ENCODE measurements around the gene BRF1.
A peak's percentile ranks its signal among the peaks of the same experiment; 100 is the strongest.

The BRF1 gene

GRCh38 chr14:105168496-105168978 lies 132.3 kb downstream of the BRF1 start, which contains the start of gene JAG2:
JAG2 (minus strand) TSS chr14:105168776; CDS start chr14:105168420, 356 bp downstream.
- peak; percentile 67 for DNase-seq

DNA sequence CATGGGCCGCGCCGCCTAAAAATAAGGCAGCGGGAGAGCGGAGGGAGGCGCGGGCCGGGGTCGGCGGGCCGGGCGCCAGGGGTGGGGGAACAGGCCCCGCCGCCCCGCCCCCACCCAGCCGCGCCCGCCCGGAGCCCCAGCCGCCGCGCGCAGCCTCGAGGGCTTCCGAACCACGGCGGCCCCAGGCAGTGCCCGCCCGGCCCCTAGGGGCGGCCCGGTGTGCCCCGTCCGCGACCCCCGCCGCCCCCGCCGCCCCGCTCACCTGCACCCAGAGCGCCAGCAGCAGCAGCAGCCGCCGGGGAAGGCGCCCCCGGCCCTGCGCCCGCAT lies 132.7 kb downstream of the BRF1 start:
- no peak for DNase-seq

DNA sequence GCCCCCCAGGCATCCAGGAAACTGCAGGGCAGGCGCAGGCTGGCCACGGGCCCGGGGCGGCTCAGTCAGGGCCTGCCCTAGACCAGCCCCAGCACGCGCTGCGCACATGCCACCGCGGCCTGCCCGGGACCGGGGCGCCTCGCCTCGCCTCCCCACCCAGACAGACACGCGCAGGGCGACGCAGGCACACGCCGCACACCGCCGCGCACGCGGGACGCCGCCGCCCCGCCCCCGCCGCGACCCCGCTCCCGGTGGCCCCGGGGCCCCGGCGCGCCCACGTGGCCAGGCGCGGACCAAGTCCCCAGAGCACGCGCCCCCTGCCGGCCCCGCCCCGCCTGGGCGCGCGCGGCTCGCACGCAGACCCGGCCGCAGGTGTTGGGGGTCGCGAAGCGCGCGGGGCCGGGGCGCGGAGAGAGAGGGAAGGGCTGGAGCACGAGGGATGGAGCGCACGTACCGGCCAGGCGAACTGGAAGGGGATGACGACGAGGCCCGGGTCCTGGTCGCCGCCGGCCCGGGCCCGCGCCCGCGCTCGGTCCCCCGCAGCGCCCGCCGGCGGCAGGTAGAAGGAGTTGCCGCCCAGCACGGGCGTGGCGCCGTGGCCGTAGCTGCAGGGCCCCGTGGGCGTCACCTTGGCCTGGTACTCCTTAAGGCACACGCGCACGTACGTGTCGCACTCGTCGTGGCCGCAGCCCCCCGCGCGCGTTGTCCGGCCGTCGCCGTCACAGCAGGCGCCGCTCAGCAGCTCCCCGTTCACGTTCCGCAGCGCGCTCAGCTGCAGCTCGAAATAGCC lies 133.3 kb downstream of the BRF1 start:
- no peak for DNase-seq

DNA sequence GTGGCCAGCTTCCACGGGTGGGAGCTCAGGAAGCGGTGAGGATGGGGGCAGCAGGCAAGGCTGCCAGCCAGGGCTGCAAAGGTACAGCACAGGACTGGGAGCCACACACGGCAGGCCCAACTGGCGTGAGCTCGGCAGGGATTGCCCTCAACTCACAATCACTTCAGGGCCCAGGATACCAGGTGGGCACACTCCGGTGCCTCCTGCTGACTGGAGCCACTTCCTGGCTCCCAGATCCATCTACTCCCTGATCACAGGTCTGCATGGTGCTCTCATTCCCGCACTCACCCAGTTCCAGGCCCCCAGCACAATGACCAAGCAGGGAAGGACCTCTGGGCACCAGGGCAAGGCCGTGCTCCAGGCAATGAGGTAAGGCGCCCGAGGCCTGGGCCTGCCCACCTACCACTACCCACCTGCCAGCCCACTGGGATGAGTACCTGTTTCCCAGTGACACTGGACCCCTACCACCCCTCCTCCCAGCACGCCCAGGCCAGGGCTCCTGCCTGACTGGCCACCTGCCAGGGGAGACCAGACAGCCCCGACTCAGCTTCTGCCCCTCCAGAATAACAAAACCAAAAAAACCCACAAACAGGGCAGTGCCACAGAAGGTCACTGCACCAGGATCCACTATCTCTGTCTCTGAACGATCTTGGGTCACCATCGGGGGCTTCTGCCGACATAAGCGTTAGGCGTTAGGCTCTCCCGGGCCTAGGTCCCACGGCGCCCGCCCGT lies 134.1 kb downstream of the BRF1 start:
- DNase-seq = no peak

DNA sequence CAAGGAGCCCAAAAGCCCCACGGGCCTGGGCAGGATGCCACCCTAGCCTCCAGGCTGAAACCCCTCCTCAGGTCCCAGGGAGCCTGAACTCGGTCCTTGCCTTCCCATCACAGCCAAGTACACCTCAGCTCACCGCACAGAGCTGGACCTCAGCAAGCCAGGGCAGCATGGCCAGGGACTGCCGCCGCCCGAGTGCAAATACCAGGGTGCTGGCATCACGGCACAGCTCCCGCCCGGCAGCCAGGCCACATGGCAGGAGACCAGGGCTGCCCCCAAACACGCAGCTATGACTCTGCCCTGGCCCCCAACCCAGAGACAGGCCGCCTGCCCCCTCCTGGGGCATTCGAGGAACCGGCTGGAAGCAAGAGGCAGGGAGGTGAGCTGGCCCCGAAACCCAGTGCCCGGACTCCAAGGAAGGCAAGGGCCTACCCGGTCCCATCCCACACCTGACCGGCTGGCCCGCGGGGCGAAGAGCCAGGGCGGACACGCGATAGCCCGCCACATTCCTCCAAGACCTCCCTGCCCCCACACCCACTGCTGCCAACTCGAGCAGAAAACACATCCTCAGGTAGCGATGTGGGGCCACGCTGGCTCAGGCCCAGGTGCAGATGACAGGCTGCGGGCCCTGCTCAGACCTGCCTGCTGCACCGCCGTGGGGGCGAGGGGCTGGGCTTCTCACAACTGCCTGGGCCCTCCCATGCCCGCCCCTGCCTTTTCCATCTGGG lies 134.9 kb downstream of the BRF1 start:
- DNase-seq = no peak

GRCh38 chr14:105165134-105165704 lies 135.6 kb downstream of the BRF1 start:
- DNase-seq = no peak

GRCh38 chr14:105163040-105163742 lies 137.6 kb downstream of the BRF1 start:
- no peak for DNase-seq

- no peak for DNase-seq
Measured at GRCh38 chr14:105162669-105162979, 138.2 kb downstream of the BRF1 start.

DNA sequence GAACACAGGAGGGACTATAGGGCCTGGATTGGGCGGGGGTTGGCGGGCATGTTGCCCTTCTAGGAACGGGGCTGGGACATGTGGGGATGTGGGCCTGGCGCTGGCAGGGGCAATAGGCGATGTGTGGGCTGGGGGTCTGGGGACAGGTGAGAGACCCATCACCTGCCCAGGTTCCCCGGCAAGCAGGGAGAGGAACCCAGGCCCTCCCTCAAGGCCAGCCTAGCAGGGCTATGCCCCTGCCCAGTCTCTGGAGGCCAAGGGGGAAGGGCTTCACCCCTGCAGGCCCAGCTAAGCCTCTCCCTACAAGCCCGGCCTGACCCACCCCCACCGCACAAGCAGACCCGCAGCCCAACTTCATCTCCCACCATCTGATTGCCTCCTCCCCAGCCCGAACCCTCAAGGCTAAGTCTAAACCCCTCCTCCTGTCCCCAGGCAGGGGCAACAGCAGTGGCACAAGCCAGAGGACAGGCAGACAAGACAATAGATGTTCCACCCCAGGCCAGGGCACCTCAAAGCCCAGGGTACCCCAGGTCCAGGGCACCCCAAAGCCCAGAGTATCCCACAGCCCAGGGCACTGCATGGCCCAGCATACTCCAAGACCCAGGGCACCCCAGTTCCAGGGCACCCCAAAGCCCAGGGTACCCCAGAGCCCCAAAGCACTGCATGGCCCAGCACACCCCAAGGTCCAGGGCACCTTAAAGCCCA lies 138.7 kb downstream of the BRF1 start:
- no peak for DNase-seq

DNA sequence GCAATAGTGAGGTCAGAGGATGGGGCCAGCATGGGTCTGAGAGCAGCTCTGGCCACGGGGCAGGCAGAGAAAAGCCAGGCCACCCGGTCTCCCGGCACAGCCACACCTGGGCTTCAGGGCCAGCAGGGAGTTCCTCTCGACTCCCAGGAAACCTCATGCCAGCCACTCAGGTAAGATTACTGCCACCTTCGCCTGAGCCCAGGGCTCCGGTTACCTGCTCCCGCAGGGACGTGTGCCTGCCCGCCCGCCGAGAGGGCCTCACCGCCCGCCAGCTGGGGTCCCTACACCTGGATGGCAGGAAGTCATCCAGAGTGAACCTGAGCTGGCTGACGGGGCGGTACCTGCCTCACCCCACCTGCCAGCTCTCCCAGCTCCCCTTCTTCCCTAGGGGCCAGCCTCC lies 139.5 kb downstream of the BRF1 start:
- no peak for DNase-seq

- DNase-seq = no peak
Measured at GRCh38 chr14:105160776-105161175, 140.0 kb downstream of the BRF1 start.

DNA sequence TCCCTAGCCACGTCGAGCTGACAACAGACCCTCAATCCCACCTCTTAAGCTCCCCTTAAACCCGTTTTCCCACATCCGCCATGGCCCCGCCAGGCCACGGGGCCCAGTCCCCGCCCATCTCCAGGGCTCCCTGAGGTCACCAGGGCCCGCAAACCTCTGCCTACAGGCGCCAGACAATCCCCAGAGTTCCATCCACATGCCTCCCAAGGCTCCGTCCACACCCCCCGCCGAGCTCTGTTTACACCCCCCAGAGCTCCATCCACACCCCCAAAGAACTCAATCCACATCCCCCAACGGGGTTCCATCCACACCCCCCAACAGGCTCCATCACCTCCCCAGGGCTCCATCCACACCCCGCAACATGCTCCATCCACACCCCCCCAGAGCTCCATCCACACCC lies 141.5 kb downstream of the BRF1 start:
- DNase-seq = no peak
